Ramos (cell line): ENCODE data around the gene IL27RA.

Experiments used
- in situ Hi-C: fragments of 300-500 bp; cut with MboI; formaldehyde crosslinking; loops from one replicate; pipeline ENCODE4 v1.14.3; 2022; ENCODE audit warnings: low sequenced_read_pairs; ENCODE audit not compliant: unreplicated experiment

IL27RA gene

GRCh38 chr19:14080887-14081796, 49.6 kb downstream of the IL27RA start:
- in situ Hi-C loops, result no loop called here

GRCh38 chr19:14081797-14082674, 50.5 kb downstream of the IL27RA start:
- in situ Hi-C loops, result no loop called here

- in situ Hi-C loops, result no loop called here
These were observed 51.1 kb downstream of the IL27RA start for GRCh38 chr19:14082675-14082960.

DNA sequence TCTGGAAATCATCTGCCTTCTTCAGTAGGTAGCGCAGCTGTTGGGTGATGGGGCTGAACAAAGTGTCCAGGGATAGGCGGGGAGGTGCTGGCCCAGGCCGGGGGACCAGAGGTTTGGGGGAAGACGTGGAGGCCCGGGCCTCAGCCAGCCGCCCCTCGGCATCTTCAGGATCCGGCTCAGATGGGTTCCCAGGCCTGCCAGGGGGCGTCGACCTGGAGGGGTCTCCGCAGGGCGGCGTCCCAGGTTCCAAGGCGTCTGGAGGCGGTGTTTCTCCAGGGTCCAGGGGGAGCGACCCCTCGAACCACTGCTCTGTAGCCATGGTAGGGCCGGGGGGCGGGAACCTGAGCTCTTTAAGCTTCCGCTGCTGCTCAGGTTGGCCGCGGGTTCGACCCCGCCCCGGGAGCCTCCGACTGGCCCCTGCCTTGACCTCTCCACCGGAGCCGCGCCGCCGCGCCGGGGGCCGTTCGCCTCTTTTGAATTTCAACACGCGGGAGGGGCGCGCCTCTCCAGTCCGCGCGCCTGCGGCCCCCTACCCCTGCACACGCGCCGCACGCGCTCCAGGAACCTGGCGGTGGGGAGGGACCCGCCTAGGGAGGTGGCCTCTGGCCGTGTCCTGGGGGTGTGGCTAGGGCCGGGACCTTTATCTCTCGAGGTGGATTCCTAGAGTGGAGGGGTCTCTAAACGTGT, 53.9 kb downstream of the IL27RA start, which contains the start of gene C19orf67:
TSS of gene C19orf67 (minus strand) at position 475 of the 687 bp plus-strand sequence. CDS start at position 319, 156 bp downstream.
- in situ Hi-C loops, result no loop called here

DNA sequence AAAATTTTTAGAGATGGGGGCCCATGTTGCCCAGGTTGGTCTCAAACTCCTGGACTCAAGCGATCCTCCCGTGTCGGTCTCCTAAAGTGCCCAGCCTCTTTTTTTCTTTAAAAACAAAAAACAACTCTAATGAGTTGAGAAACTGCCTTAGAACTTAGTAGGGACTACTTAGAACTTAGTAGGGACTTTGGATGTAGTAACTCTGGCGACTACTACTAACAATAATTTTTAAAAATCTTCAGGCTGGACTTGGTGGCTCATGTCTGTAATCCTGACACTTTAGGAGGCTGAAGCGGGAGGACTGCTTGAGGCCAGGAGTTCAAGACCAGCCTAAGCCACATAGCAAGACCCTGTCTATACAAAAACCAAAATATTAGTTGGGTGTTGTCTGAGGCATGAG, 54.5 kb downstream of the IL27RA start:
- in situ Hi-C loops, result no loop called here

GRCh38 chr19:14088634-14089411, 57.3 kb downstream of the IL27RA start:
- in situ Hi-C loops, result no loop called here

DNA sequence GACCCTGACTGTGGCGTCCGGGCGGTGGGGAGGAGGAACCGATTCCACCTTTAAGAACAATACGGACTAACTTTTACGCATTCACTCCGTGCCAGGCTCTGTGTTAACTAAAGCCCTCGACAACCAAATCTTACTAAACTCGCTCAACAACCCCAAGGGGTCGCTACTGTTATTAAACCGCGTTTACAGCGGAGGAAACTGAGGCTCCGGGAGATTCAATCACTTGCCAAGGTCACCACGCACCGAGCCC, 57.8 kb downstream of the IL27RA start:
- in situ Hi-C loops, result no loop called here

DNA sequence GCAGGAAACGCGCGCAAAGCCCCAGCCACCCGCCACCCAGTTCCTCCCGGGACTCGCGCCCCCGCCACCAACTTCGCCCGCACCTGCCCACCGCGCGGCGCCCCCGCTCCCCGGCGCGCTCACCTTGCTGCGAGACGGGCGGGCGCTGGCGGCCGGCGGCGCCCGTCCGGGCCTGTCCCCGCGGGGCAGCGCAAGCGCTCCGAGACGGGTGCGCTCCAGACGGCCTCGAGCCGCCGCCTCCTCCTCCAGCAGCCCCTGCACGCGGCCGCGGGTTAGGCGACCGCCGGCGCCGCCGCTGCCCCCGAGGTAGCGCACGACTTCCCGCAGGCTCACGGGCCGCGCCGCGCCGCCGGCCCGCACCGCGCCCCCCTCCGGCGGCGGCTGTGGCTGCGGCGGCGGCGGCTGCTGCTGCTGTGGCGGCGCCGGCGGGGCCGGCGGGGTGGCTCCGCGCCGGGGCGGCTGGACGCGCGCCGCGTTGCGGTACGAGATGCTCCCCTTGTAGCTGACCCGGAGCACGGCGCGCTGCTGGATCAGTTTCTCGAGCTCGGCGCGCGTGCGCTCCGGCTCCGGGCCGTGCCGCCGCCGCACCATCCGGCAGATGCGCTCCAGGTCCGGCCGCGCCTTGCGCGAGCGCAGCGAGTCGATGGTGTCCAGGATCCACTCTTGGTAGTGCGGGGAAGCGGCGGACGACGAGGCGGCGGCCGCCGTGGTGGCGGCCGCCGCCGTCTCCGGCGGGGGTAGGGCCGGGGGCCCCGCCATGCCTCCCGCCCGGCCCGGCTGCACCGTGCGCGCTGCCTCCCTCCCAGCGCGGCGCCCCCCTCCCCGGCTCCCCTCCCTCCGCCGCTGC, 58.3 kb downstream of the IL27RA start:
- in situ Hi-C loops, result no loop called here

GRCh38 chr19:14090509-14091080, 59.0 kb downstream of the IL27RA start, which contains the start of gene SAMD1:
SAMD1 (minus strand) TSS chr19:14090751.
- in situ Hi-C loops, result no loop called here

- in situ Hi-C loops, result no loop called here
These were observed 59.7 kb downstream of the IL27RA start for GRCh38 chr19:14091081-14091812.

- in situ Hi-C loops, result no loop called here
These were observed 60.4 kb downstream of the IL27RA start for GRCh38 chr19:14091813-14092462.

DNA sequence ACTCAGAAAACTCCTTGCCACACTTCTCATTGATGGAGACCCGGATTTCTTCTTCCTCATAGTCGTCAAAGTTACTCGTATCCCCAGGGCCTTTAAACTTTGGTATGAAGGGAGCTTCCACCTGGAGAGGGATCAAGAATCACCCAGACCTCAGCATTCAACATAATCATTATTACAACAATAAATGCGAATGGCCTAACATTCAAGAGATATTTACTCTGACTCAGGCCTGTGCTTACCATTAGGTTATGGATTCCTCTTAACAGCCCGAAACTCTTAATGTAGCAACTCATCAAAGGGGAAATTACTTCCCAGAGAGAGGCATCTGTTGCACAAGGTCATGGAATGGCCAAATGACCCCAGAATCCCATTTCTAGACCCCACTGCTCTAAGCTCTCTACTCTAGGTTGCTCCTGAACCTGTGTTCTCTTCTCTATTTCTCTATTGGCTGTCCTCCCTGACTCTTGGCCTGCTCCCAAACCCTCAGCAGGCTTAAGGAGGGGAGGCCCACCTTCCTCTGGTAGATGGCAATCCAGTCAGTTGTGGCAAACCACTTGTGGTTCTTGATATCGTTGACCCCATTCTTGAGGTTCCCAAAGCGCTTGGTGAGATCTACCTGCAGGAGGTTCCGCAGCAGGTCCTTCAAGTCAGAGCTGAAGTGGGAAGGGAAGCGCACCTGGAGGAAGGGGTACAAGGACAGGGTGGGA, 61.7 kb downstream of the IL27RA start:
- in situ Hi-C loops, result no loop called here

GRCh38 chr19:14094854-14095253, 63.3 kb downstream of the IL27RA start:
- in situ Hi-C loops, result no loop called here

DNA sequence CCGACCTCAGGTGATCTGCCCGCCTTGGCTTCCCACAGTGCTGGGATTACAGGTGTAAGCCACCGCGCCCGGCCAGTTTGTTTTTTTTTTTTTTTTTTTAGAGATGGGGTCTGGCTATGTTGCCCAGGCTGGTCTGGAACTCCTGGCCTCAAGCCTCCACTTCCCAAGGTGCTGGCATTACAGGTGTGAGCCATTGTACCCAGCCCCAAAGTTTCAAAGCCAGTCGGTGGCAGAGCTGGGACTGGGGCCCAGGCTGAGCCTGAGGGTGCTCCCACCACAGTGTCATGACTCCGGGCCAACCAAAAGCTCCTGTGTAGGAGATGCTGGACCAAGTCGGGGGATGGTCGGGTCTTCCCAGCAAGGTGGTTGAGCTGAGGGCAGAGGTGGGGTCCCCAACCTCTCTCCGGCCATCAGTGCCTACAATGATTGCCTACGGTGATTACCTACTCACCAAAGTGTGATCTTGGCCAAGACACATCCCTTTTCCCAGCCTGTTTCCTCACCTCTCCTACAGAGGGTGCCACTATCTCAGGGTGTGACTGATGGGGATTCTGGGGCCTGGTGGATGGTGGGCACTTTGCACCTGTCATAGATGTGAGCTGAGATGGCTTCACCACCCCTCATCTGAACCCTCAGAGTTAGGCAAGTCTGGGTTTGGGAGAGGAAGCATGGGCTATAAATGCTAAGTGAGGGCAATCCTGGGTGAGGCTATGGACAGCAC, 64.9 kb downstream of the IL27RA start:
- in situ Hi-C loops, result no loop called here

- in situ Hi-C loops, result no loop called here
These were observed 66.1 kb downstream of the IL27RA start for GRCh38 chr19:14097532-14098151.

GRCh38 chr19:14101003-14101545, 69.5 kb downstream of the IL27RA start:
- in situ Hi-C loops, result no loop called here
